T-helper 1 cell treated with Interleukin-12 subunit alpha and Interleukin-12 subunit beta and Interleukin-4 antibody, amounts not matched to agents 30 ng/mL and 1 ng/mL, for 36 hours (primary cell): Measurements from ENCODE around the gene PSMD14. TPM values are rescaled to one million over a fixed set of nuclear protein-coding genes. Genes with fewer than 3 reads are reported as not detected.

Experiments
- intact Hi-C: fragments of 100-400 bp; cut with micrococcal nuclease; formaldehyde crosslinking; loops from one replicate; pipeline ENCODE4 v1.15.1; 2024
- total RNA-seq: library from RNA; stranded (reverse); gene quantifications from 2 replicates; pipeline ENCODE4 v1.2.3, GENCODE V29; 2022

Gene PSMD14
- total RNA-seq, 1 donor from 2014 or later: 80.7 TPM

- intact Hi-C loops: loop anchor here (5.0 kb wide), 1 partner anchor 175 kb away; no protein-coding TSS in a partner anchor
These were observed 109.4 kb downstream of the PSMD14 start for GRCh38 chr2:161417438-161418274.

DNA sequence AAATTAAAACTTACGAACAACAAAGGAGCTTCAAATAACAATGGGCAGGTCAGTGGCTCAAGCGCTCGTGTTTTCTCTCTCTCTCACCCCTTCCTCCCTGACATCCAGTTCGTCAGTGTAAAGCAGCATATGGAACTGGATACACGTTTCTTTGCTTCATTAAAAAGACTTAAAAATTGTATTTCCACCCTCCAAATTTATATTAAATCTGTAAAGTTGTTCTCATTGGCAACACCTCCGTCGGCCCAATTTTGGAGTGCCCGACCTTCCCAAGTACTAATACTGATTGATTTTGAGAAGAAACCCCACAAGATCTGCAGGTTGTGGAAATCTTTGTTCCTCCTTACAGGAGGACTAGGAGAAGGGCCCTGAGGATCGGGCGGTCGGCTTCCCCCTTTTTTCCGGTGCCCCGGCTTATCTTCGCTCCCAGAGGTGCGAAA is 110.1 kb downstream of the PSMD14 start:
- intact Hi-C loops: loop anchor here (5.0 kb wide), 1 partner anchor 176 kb away; no protein-coding TSS in a partner anchor

DNA sequence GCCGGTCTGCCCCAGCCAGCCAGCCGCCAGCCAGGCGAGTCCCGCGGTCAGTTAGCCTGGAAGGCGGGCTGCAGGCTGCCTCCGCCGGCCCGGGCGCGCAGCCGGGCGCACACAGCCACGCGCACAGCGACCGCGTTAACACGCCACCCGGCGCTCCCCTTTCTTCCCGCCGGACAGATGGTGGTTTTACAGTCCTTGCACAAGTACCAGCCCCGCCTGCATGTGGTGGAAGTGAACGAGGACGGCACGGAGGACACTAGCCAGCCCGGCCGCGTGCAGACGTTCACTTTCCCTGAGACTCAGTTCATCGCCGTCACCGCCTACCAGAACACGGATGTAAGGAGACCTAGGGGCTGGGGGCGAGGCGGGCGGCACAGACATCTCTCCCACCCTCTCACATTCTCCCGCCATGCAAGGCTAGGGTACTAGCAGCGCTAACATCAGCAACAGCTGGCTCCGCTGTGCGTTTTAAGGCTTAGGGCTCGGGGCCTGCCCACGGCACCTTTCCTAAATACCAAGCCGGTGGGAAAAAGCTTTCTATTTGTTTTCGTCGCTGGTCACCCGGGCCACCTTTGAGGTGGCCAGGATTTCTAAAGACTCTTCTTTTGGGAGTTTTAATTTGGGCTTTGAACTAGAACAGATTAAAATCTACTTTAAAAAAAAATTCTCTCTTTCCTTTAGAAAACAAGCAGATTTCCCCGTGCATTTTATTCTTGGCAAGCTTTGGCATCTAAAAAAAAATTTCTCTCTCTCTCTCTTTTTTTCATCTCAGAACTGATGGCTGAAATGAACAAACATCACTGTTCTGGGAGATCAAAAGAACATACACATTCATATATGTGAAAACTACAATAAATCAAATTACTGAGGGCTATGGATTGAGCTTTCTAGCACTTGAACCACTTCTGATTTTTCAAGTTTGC is 110.8 kb downstream of the PSMD14 start:
- intact Hi-C loops: loop anchor here (5.0 kb wide), 1 partner anchor 177 kb away; no protein-coding TSS in a partner anchor

DNA sequence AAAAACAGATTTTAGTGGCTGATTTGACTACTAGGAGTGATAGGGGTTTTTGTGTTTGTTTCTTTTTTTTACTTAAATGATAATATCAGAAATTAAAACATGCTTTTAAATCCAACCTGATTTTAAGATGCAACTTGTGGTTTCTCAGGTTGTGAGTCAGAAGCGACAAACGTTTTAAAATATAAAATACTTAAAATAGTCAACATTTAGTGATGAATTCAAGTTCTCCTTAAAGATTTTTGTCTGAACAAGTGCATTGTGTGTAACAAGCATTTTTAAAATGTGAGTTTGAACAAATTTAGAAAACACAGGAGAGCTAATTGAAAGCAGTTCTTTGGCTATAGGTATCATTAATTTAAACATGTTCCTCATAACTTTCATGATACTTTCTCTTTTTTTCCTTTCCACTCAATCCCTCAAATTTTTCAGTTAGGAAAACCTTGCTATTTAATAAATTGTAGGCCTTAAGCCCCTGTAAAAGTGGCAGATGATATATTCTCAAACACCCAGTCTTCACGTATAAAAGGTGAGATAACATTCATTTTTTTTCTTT is 111.5 kb downstream of the PSMD14 start:
- intact Hi-C loops: loop anchor here (5.0 kb wide), 2 partner anchors 83 to 177 kb away; no protein-coding TSS in a partner anchor

GRCh38 chr2:161420406-161421074 is 112.3 kb downstream of the PSMD14 start:
- intact Hi-C loops: loop anchor here (5.0 kb wide), 1 partner anchor 82 kb away; no protein-coding TSS in a partner anchor

GRCh38 chr2:161421686-161422085 is 113.5 kb downstream of the PSMD14 start:
- intact Hi-C loops: loop anchor here (5.0 kb wide), 1 partner anchor 81 kb away; no protein-coding TSS in a partner anchor

- intact Hi-C loops: loop anchor here (5.0 kb wide), 1 partner anchor 79 kb away; no protein-coding TSS in a partner anchor
These were observed 114.7 kb downstream of the PSMD14 start for GRCh38 chr2:161422816-161423403.

DNA sequence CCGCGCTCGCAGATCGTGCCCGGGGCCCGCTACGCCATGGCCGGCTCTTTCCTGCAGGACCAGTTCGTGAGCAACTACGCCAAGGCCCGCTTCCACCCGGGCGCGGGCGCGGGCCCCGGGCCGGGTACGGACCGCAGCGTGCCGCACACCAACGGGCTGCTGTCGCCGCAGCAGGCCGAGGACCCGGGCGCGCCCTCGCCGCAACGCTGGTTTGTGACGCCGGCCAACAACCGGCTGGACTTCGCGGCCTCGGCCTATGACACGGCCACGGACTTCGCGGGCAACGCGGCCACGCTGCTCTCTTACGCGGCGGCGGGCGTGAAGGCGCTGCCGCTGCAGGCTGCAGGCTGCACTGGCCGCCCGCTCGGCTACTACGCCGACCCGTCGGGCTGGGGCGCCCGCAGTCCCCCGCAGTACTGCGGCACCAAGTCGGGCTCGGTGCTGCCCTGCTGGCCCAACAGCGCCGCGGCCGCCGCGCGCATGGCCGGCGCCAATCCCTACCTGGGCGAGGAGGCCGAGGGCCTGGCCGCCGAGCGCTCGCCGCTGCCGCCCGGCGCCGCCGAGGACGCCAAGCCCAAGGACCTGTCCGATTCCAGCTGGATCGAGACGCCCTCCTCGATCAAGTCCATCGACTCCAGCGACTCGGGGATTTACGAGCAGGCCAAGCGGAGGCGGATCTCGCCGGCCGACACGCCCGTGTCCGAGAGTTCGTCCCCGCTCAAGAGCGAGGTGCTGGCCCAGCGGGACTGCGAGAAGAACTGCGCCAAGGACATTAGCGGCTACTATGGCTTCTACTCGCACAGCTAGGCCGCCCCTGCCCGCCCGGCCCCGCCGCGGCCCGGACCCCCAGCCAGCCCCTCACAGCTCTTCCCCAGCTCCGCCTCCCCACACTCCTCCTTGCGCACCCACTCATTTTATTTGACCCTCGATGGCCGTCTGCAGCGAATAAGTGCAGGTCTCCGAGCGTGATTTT is 115.5 kb downstream of the PSMD14 start:
- intact Hi-C loops: loop anchor here (5.0 kb wide), 1 partner anchor 79 kb away; no protein-coding TSS in a partner anchor

DNA sequence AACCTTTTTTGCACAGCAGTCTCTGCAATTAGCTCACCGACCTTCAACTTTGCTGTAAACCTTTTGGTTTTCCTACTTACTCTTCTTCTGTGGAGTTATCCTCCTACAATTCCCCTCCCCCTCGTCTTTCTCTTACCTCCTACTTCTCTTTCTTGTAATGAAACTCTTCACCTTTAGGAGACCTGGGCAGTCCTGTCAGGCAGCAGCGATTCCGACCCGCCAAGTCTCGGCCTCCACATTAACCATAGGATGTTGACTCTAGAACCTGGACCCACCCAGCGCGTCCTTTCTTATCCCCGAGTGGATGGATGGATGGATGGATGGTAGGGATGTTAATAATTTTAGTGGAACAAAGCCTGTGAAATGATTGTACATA is 116.2 kb downstream of the PSMD14 start:
- intact Hi-C loops: loop anchor here (5.0 kb wide), 1 partner anchor 78 kb away; no protein-coding TSS in a partner anchor

DNA sequence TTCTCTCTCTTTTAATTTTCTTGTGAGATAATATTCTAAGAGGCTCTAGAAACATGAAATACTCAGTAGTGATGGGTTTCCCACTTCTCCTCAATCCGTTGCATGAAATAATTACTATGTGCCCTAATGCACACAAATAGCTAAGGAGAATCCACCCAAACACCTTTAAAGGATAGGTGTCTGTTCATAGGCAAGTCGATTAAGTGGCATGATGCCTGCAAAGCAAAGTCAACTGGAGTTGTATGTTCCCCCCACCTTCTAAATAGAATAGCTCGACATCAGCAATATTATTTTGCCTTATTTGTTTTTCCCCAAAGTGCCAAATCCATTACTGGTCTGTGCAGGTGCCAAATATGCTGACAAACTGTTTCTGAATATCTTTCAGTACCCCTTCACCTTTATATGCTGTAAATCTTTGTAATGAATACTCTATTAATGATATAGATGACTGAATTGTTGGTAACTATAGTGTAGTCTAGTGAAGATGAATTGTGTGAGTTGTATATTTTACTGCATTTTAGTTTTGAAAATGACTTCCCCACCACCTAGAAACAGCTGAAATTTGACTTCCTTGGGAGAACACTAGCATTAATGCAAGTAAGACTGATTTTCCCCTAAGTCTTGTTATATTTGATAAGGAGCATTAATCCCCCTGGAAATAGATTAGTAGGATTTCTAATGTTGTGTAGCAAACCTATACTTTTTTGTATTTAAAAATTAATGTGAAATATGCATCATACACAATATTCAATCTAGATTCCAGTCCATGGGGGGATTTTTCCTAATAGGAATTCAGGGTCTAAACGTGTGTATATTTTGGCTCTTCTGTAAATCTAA is 116.9 kb downstream of the PSMD14 start:
- intact Hi-C loops: loop anchor here (1.0 to 5.0 kb wide), 2 partner anchors 9 to 77 kb away; partner anchors contain the start of gene TBR1

- intact Hi-C loops: loop anchor here (1.0 to 2.0 kb wide), 3 partner anchors 10 to 699 kb away; partner anchors contain the start of gene TBR1
These were observed 117.7 kb downstream of the PSMD14 start for GRCh38 chr2:161425728-161426454.

- intact Hi-C loops: loop anchor here (1.0 to 2.0 kb wide), 2 partner anchors 520 to 698 kb away; no protein-coding TSS in a partner anchor
These were observed 118.3 kb downstream of the PSMD14 start for GRCh38 chr2:161426455-161426921.

DNA sequence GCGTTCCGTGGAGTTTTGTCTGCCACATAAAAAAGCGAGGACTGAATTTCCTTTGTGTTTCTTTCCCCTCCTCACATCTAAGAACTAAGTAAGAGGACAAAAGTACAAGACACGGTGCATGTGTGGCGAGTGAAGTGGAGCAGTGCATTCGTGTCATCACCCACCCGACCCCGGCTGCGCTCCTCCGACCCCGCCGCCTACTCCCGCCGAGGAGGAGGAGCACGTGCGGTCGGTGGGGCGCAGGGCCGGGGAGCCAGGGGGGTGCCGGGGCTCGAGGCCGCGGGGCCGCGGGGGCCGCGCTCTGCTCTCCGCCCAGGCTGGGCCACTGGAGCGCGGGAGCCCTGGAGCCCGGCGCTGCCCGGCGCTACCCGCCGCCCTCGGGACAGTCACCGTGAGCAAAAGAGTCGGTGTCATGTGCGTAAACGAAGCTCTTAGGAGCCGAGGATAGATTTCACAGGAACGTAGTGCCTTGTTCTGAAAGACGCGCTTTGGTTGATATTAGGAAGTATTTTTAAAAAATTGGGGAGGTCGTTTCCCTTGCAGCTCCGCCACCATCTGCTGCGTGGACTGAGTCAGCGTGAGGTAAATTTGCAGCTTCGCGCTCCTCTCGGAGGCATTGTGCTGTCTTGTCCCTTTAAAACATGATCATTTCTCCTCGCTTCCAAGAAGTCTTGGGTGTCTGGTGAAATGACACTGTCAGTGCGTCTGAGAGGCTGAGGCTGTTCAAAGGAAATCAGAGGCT is 118.9 kb downstream of the PSMD14 start:
- intact Hi-C loops: loop anchor here (1.0 to 2.0 kb wide), 2 partner anchors 519 to 698 kb away; no protein-coding TSS in a partner anchor

GRCh38 chr2:161427664-161428587 is 119.7 kb downstream of the PSMD14 start:
- intact Hi-C loops: loop anchor here (2.0 kb wide), 1 partner anchor 697 kb away; no protein-coding TSS in a partner anchor

- intact Hi-C loops: no loop called here
These were observed 122.2 kb downstream of the PSMD14 start for GRCh38 chr2:161430386-161430785.
